SK-N-MC (cell line): Measurements from ENCODE around the gene TTC28.

Source experiments
- EZH2 ChIP-seq: fragments of 200-600 bp; sonication (generic); IDR thresholded peaks from one replicate; pipeline ENCODE4 v1.6.1; 2017; ENCODE audit warnings: antibody characterized with exemption
- POLR2AphosphoS5 ChIP-seq: IDR thresholded peaks from 2 replicates; pipeline ENCODE4 v1.6.1; 2012; ENCODE audit warnings: mild to moderate bottlenecking, low read depth, low read length, borderline replicate concordance

DNA sequence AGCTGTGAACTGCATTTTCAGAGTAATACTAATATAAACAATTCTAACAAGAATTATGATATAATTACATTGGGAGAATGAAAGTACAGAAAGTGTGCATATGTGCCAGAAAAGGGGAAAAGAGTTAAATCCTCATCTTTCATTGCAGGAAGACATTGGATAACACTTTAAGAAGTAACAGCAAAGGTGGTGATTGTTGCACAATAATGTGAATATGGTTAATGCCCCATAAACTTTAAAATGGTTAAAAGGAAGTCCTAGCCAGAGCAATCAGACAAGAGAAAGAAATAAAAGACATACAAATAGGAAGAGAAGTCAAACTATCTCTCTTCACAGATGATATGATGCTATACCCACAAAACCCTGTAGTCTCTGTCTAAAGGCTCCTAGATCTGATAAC lies 111.5 kb downstream of the TTC28 start:
- TF ChIP-seq EZH2 (no peak), POLR2AphosphoS5 (no peak)
